OCI-LY7 (cell line): ENCODE measurements around the gene SNCAIP. TPM values are rescaled to one million over a fixed set of nuclear protein-coding genes. Genes with fewer than 3 reads are reported as not detected.

ENCODE experiments used
- BruUV-seq: library from RNA; stranded (reverse); fragments of 400-500 nt; replicated peaks from 2 replicates; lab custom pipeline; 2021; lab: Mats Ljungman, UMichigan
- CTCF ChIA-PET: fragments of 300-600 bp; sonication (Branson Sonifier 250); formaldehyde crosslinking; loops from one replicate; lab custom pipeline; 2022; ENCODE audit warnings: antibody characterized with exemption; ENCODE audit not compliant: unreplicated experiment; lab: Charles Lee
- POLR2A ChIA-PET: fragments of 300-600 bp; sonication (Branson Sonifier 250); formaldehyde crosslinking; loops from one replicate; lab custom pipeline; 2022; ENCODE audit warnings: antibody characterized with exemption; lab: Charles Lee
- DNase-seq: peaks from one replicate; pipeline ENCODE4 v3.0.0-alpha.2; 2015; ENCODE audit warnings: low spot score
- H2AFZ ChIP-seq: fragments of 200-600 bp; sonication (generic), shearing (Covaris generic); 2 replicates; pipeline ENCODE4 v1.6.1; 2014; ENCODE audit warnings: mild to moderate bottlenecking, antibody characterized with exemption, low read length, moderate library complexity
- H3K27ac ChIP-seq: fragments of 200-600 bp; sonication (generic); 2 replicates; pipeline ENCODE4 v1.5.1; 2014; ENCODE audit warnings: mixed run types, low read depth, mild to moderate bottlenecking, moderate library complexity, low read length, inconsistent platforms; ENCODE audit not compliant: poor library complexity, severe bottlenecking
- H3K36me3 ChIP-seq: fragments of 200-600 bp; sonication (generic); 2 replicates; pipeline ENCODE4 v1.6.1; 2014; ENCODE audit warnings: mild to moderate bottlenecking, antibody characterized with exemption, low read length, moderate library complexity, mixed read lengths; ENCODE audit not compliant: insufficient read depth
- H3K4me1 ChIP-seq: fragments of 200-600 bp; sonication (generic); 2 replicates; pipeline ENCODE4 v1.5.1; 2014; ENCODE audit warnings: mild to moderate bottlenecking, low read length; ENCODE audit not compliant: insufficient read depth, poor library complexity, severe bottlenecking
- H3K4me2 ChIP-seq: fragments of 200-600 bp; sonication (generic); 2 replicates; pipeline ENCODE4 v1.6.1; 2014; ENCODE audit warnings: mild to moderate bottlenecking, low read length
- H3K4me3 ChIP-seq: fragments of 200-600 bp; sonication (generic); 2 replicates; pipeline ENCODE4 v1.5.1; 2014; ENCODE audit warnings: mild to moderate bottlenecking, low read depth, low read length; ENCODE audit not compliant: poor library complexity, severe bottlenecking
- H3K79me2 ChIP-seq: fragments of 200-600 bp; sonication (generic); 2 replicates; pipeline ENCODE4 v1.6.1; 2016; ENCODE audit warnings: low read depth, mild to moderate bottlenecking, low read length, moderate library complexity, mixed read lengths; ENCODE audit not compliant: insufficient read depth
- H3K9me2 ChIP-seq: fragments of 200-600 bp; sonication (generic); 2 replicates; pipeline ENCODE4 v1.6.1; 2016; ENCODE audit warnings: mild to moderate bottlenecking, low read length, mixed read lengths; ENCODE audit not compliant: insufficient read depth
- H3K9me3 ChIP-seq: fragments of 200-600 bp; sonication (generic); 2 replicates; pipeline ENCODE4 v1.6.1; 2014; ENCODE audit warnings: mild to moderate bottlenecking, mixed run types, low read length, mixed read lengths
- H4K20me1 ChIP-seq: fragments of 200-600 bp; sonication (generic); 2 replicates; pipeline ENCODE4 v1.6.1; 2014; ENCODE audit warnings: mild to moderate bottlenecking, antibody characterized with exemption, low read length, moderate library complexity, mixed read lengths; ENCODE audit not compliant: insufficient read depth
- CTCF ChIP-seq: fragments of 200-600 bp; sonication (generic); conservative IDR thresholded peaks from 2 replicates; pipeline ENCODE4 v1.5.1; 2014; ENCODE audit warnings: mild to moderate bottlenecking, antibody characterized with exemption, low read length, moderate library complexity, mixed read lengths
- EZH2phosphoT487 ChIP-seq: fragments of 200-600 bp; sonication (generic); IDR thresholded peaks from 2 replicates; pipeline ENCODE4 v1.6.1; 2018; ENCODE audit warnings: low read depth, borderline replicate concordance, mild to moderate bottlenecking, mixed run types, antibody characterized with exemption, low read length, moderate library complexity, mixed read lengths
- intact Hi-C: fragments of 100-400 bp; cut with micrococcal nuclease; formaldehyde crosslinking; loops from one replicate; pipeline ENCODE4 v1.10.0; 2022; ENCODE audit not compliant: unreplicated experiment
- total RNA-seq, 2 experiments: library from RNA; depleted of rRNA in 1 of 2; stranded (reverse); fragments of >200 nt in 1 of 2; shearing (Covaris generic) in 1 of 2; gene quantifications; 2 replicates each; pipeline ENCODE4 v1.2.3, GENCODE V29; 2014 to 2022

SNCAIP gene
- total RNA-seq, 2 experiments from 2014 or later, result not detected

DNA sequence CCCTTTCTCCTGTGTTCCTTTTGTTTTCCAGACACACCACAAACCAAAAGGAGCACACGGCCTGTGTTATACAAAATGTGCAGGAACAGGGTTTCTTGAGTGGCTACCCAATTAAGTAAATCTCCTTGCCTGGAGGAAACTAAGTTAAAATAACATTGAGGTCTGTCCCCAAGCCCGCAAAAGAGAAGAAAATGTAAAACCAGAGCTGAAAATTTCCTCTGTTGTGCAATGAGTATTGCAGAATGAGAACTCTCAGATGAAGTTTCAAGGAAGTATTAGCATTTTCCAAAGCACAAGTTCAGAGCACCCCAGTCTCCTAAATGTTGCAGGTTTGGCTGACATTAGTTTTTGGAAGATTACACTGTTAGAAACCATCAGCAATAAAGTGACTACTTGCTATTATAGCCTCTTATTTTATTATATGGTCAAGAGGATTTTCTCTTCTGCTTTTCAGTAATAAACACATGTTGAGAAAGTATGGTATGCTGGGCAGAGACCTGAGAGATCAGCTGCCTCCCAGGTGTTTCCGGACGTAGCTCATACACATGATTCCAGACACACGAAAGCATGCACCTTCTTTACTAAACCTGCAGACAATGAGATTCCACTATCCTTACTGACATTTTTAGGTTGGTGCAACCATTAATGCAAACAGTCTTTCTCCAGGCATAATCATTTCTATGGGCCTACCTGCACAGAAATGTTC lies 161.3 kb downstream of the SNCAIP start:
- no peaks in the 10 kb centered on the region for H4K20me1 ChIP-seq
- ChIA-PET POLR2A (no interaction called here), CTCF (no interaction called here)
- no peak for DNase-seq
- H3K27ac ChIP-seq, result no peak overlapping the region
- H3K9me2 ChIP-seq, result no peaks in the 10 kb centered on the region
- TF ChIP-seq CTCF, result no peak
- TF ChIP-seq EZH2phosphoT487, result no peak
- H3K79me2 ChIP-seq, result no peaks in the 10 kb centered on the region
- no TSS peak for BruUV-seq
- intact Hi-C loops, result no loop called here
- H3K4me2 ChIP-seq, result no peak overlapping the region
- H3K36me3 ChIP-seq, result no peaks in the 10 kb centered on the region
- H3K4me1 ChIP-seq, result no peaks in the 10 kb centered on the region
- H3K4me3 ChIP-seq, result no peak overlapping the region
- no peak overlapping the region for H2AFZ ChIP-seq
- no peaks in the 10 kb centered on the region for H3K9me3 ChIP-seq

GRCh38 chr5:122473941-122474340 lies 161.9 kb downstream of the SNCAIP start:
- H3K9me3 ChIP-seq, result no peaks in the 10 kb centered on the region
- no peak overlapping the region for H3K4me2 ChIP-seq
- no peak overlapping the region for H2AFZ ChIP-seq
- intact Hi-C loops, result no loop called here
- H3K9me2 ChIP-seq, result no peaks in the 10 kb centered on the region
- ChIA-PET POLR2A (interaction anchor here (0.6 kb wide), 1 partner anchor 48 kb away, joined by 3 read pairs; no protein-coding TSS in a partner anchor), CTCF (no interaction called here)
- no peak for DNase-seq
- H3K4me1 ChIP-seq, result no peaks in the 10 kb centered on the region
- no peak overlapping the region for H3K4me3 ChIP-seq
- H3K79me2 ChIP-seq, result no peaks in the 10 kb centered on the region
- H4K20me1 ChIP-seq, result no peaks in the 10 kb centered on the region
- BruUV-seq, result no TSS peak
- H3K36me3 ChIP-seq, result no peaks in the 10 kb centered on the region
- H3K27ac ChIP-seq, result no peak overlapping the region
- no peak for TF ChIP-seq EZH2phosphoT487
- no peak for TF ChIP-seq CTCF

DNA sequence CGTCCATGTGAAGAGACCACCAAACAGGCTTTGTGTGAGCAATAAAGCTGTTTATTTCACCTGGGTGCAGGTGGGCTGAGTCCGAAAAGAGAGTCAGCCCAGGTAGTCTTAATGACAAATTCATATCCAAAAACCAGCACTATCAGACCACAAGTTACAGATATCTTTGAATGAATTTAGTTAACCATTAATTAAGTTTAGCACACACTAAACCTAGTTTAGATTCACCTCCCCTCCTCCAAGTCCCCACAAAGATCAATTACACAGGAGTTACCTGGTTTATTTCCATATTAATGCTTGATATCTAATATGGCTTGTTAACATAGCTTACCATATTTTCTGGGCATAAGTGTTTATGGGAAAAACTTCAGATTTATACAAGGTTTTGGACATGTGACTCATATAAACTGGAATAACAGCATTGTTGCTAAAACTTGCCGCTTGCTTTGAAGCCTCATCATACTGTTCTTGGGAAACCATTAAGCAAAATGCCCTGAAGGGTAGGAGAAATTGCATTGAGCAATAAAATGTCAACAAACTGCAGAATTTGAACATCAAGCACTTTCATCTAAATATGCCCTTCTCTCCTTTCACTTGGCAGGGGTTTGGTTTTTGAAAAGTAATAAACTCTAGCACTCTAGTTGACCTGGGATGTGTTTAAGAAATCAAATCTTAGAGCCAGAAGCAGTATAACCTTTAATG lies 166.9 kb downstream of the SNCAIP start:
- no peaks in the 10 kb centered on the region for H4K20me1 ChIP-seq
- no peaks in the 10 kb centered on the region for H3K4me1 ChIP-seq
- CTCF ChIA-PET, result no interaction called here
- TF ChIP-seq CTCF (no peak), EZH2phosphoT487 (no peak)
- no peak overlapping the region for H3K27ac ChIP-seq
- H3K79me2 ChIP-seq, result no peaks in the 10 kb centered on the region
- POLR2A ChIA-PET, result no interaction called here
- no TSS peak for BruUV-seq
- no peak overlapping the region for H3K4me3 ChIP-seq
- no peak overlapping the region for H2AFZ ChIP-seq
- H3K9me2 ChIP-seq, result no peaks in the 10 kb centered on the region
- H3K9me3 ChIP-seq, result no peaks in the 10 kb centered on the region
- intact Hi-C loops, result no loop called here
- H3K36me3 ChIP-seq, result no peaks in the 10 kb centered on the region
- no peak for DNase-seq
- H3K4me2 ChIP-seq, result no peak overlapping the region
